HepG2 (cell line): Measurements from ENCODE around the gene LIPA. TPM values are rescaled to one million over a fixed set of nuclear protein-coding genes. Genes with fewer than 3 reads are reported as not detected.

Source experiments
- ATAC-seq: fragments of 200-7000 bp; cut with Tn5 transposase; 3 replicates; pipeline ENCODE4 v1.9.1; 2020; ENCODE audit warnings: mild to moderate bottlenecking, moderate library complexity
- BruUV-seq: library from RNA; stranded (reverse); fragments of 400-500 nt; replicated peaks from 2 replicates; lab custom pipeline; 2021; lab: Mats Ljungman, UMichigan
- CTCF ChIA-PET: fragments of 300-600 bp; formaldehyde crosslinking; extraction: SDS; loops from one replicate; lab custom pipeline; 2021; ENCODE audit warnings: low total read pairs, inconsistent platforms, low intra/inter-chr PET ratio; lab: Yijun Ruan, JAX
- POLR2A ChIA-PET: fragments of 350-600 bp; sonication (Branson Sonifier 250); formaldehyde crosslinking; loops from one replicate; lab custom pipeline; 2020; ENCODE audit warnings: antibody characterized with exemption, inconsistent platforms; lab: Yijun Ruan, JAX
- DNase-seq: peaks from one replicate; pipeline ENCODE4 v3.0.0-alpha.2; 2015; ENCODE audit warnings: low spot score
- FAIRE-seq: peaks from 3 replicates; lab custom pipeline; 2011; peaks lifted over from hg19 to GRCh38; lab: Jason Lieb, UNC
- H2AFZ ChIP-seq: one replicate; pipeline ENCODE4 v1.6.1; 2011; ENCODE audit warnings: low read length, inconsistent platforms
- H3K27ac ChIP-seq: fragments of 300-600 bp; 3 replicates; pipeline ENCODE4 v1.8.0; 2011; ENCODE audit warnings: mixed run types, mild to moderate bottlenecking, mixed read lengths, low read length, inconsistent platforms; ENCODE audit not compliant: insufficient read depth; ENCODE audit errors: extremely low read length
- H3K27me3 ChIP-seq, 2 experiments: fragments of 200-600 bp in 1 of 2; 2 replicates in 1 of 2; 3 replicates in 1 of 2; pipeline versions ENCODE4 v1.6.0 to v1.8.0; 2011; ENCODE audit warnings: low read length in 2 of 2, mild to moderate bottlenecking in 2 of 2, moderate library complexity in 2 of 2, inconsistent platforms in 1 of 2; ENCODE audit not compliant: insufficient read depth in 2 of 2, control insufficient read depth in 1 of 2
- H3K36me3 ChIP-seq, 2 experiments: fragments of 200-600 bp in 1 of 2; replicated peaks in 1 of 2; 2 replicates in 1 of 2; 3 replicates in 1 of 2; pipeline versions ENCODE4 v1.5.1 to v1.8.0; 2011; ENCODE audit warnings: low read length in 2 of 2, inconsistent platforms in 1 of 2; ENCODE audit not compliant: insufficient read depth in 2 of 2, control insufficient read depth in 1 of 2
- H3K4me1 ChIP-seq: 2 replicates; pipeline ENCODE4 v1.5.1; 2012; ENCODE audit warnings: low read length, inconsistent platforms; ENCODE audit not compliant: insufficient read depth
- H3K4me2 ChIP-seq: 2 replicates; pipeline ENCODE4 v1.6.0; 2011; ENCODE audit warnings: low read depth, low read length, inconsistent platforms
- H3K4me3 ChIP-seq, 3 experiments: fragments of 200-600 bp in 1 of 3; sonication (generic), shearing (Covaris generic) in 1 of 3; replicated peaks in 1 of 3; 2 replicates each; pipeline ENCODE4 v1.5.1; 2011 to 2016; ENCODE audit warnings: low read length in 3 of 3, inconsistent platforms in 2 of 3, low read depth in 2 of 3, mild to moderate bottlenecking in 2 of 3, control low read depth in 1 of 3, mixed read lengths in 1 of 3; ENCODE audit not compliant: insufficient read depth in 1 of 3
- H3K79me2 ChIP-seq: one replicate; pipeline ENCODE4 v1.6.1; 2011; ENCODE audit warnings: low read length, inconsistent platforms; ENCODE audit not compliant: insufficient read depth
- H3K9ac ChIP-seq: 2 replicates; pipeline ENCODE4 v1.6.0; 2011; ENCODE audit warnings: mild to moderate bottlenecking, low read depth, low read length, inconsistent platforms; ENCODE audit not compliant: insufficient read depth
- H3K9me3 ChIP-seq: 2 replicates; pipeline ENCODE4 v1.5.1; 2012; ENCODE audit warnings: mild to moderate bottlenecking, low read length
- H4K20me1 ChIP-seq: 2 replicates; pipeline ENCODE4 v1.6.0; 2011; ENCODE audit warnings: inconsistent platforms, mild to moderate bottlenecking, low read length, moderate library complexity; ENCODE audit not compliant: insufficient read depth
- EP300 ChIP-seq, 3 experiments: sonication (generic) in 1 of 3; formaldehyde crosslinking in 1 of 3; IDR thresholded peaks; 2 replicates each; pipeline versions ENCODE4 v1.5.1 to v1.6.1; 2011 to 2020; ENCODE audit warnings: low read depth in 2 of 3, low read length in 2 of 3, borderline replicate concordance in 1 of 3, improper control_type of control experiment in 1 of 3, mild to moderate bottlenecking in 1 of 3, missing genetic modification reagents in 1 of 3, moderate library complexity in 1 of 3
- IRF2 ChIP-seq: IDR thresholded peaks from 2 replicates; pipeline ENCODE4 v1.6.1; 2018; ENCODE audit warnings: missing genetic modification reagents, missing compliant biosample characterization
- NKX3-1 ChIP-seq: sonication (generic); formaldehyde crosslinking; IDR thresholded peaks from 2 replicates; pipeline ENCODE4 v1.5.0; 2020; ENCODE audit warnings: missing genetic modification reagents
- SALL1 ChIP-seq: sonication (generic); formaldehyde crosslinking; IDR thresholded peaks from 2 replicates; pipeline ENCODE4 v1.8.0; 2022; ENCODE audit warnings: mild to moderate bottlenecking, missing genetic modification reagents
- SOX13 ChIP-seq, 3 experiments: fragments of 450-650 bp in 1 of 3; sonication (generic) in 1 of 3; formaldehyde crosslinking in 1 of 3; IDR thresholded peaks in 2 of 3; conservative IDR thresholded peaks in 1 of 3; 2 replicates each; pipeline versions ENCODE4 v1.5.0 to v1.6.1; 2016 to 2020; ENCODE audit warnings: antibody characterized with exemption in 1 of 3, mild to moderate bottlenecking in 1 of 3, missing compliant biosample characterization in 1 of 3, missing genetic modification reagents in 1 of 3, moderate library complexity in 1 of 3
- ZNF124 ChIP-seq: sonication (generic); formaldehyde crosslinking; IDR thresholded peaks from 2 replicates; pipeline ENCODE4 v1.4.0; 2020; ENCODE audit warnings: missing genetic modification reagents
- ZNF703 ChIP-seq: sonication (generic); formaldehyde crosslinking; IDR thresholded peaks from 2 replicates; pipeline ENCODE4 v1.5.1; 2020; ENCODE audit warnings: missing genetic modification reagents, mild to moderate bottlenecking, moderate library complexity, borderline replicate concordance
- WGBS: methylation state at CpG from one replicate; pipeline ENCODE4 v1.1.6; 2017; ENCODE audit warnings: low lambda C conversion rate; 5-methylcytosine and 5-hydroxymethylcytosine counted together
- in situ Hi-C: cut with HindIII; loops from 2 replicates; pipeline ENCODE4 v1.10.0; 2017; ENCODE audit warnings: low pct_unique_long_range_greater_than_20kb; ENCODE audit not compliant: extremely low pct_ligation_motif_present
- intact Hi-C: fragments of 100-400 bp; cut with micrococcal nuclease; formaldehyde crosslinking; loops from one replicate; pipeline ENCODE4 v1.10.0; 2022; ENCODE audit not compliant: unreplicated experiment
- polyA plus RNA-seq, 8 experiments: library from polyadenylated mRNA; depleted of rRNA in 3 of 8; stranded (reverse) in 7 of 8; unstranded in 1 of 8; fragments of >200 nt; fragmentation: Illumina TruSeq in 4 of 8; extraction: Trizol in 4 of 8; gene quantifications; 2 replicates each; pipeline versions ENCODE4 v1.2.1 to v1.2.3, GENCODE V29; 2011 to 2016; ENCODE audit warnings: low read depth in 4 of 8, missing spikeins in 1 of 8, mixed read lengths in 1 of 8; ENCODE audit not compliant: insufficient read depth in 1 of 8
- total RNA-seq, 5 experiments: library from RNA; depleted of rRNA; stranded (reverse); fragments of >200 nt; fragmentation: Illumina TruSeq; extraction: Trizol; gene quantifications; 2 replicates each; pipeline ENCODE4 v1.2.3, GENCODE V29; 2016; ENCODE audit warnings: low read depth in 1 of 5
- TF ChIP-seq, protein P1 (sequence below), 2 experiments: fragments of 450-650 bp in 1 of 2; sonication (generic) in 1 of 2; formaldehyde crosslinking in 1 of 2; IDR thresholded peaks; 2 replicates each; pipeline versions ENCODE4 v1.6.1 to v1.8.0; 2016 to 2022; ENCODE audit warnings: antibody characterized with exemption in 1 of 2, mild to moderate bottlenecking in 1 of 2, missing genetic modification reagents in 1 of 2

LIPA gene
- total and polyA plus RNA-seq, 2 of the 13 experiments (the other 11 are each of a cell fraction or from before 2014, with no cell fraction given) = 57.1 to 79.5 TPM

GRCh38 chr10:89203237-89203636, 48.3 kb downstream of the LIPA start:
- H3K4me2 ChIP-seq = no peak overlapping the region
- TF ChIP-seq ZNF124 (CRISPR knock-in tag) (no peak), NKX3-1 (CRISPR knock-in tag) (no peak), EP300 (IDR thresholded peaks at IDR 0.05; ENCODE audit: low read depth in 2 of 2, low read length in 2 of 2) (no peak), EP300 (CRISPR knock-in tag; IDR thresholded peaks at IDR 0.05; ENCODE audit: borderline replicate concordance) (no peak)
- 0% methylated on average over 1 of the region's 1 CpG for WGBS
- DNase-seq = no peak
- no peak overlapping the region for H3K27ac ChIP-seq
- no peak overlapping the region for H3K9ac ChIP-seq
- H3K79me2 ChIP-seq = no peaks in the 10 kb centered on the region
- H4K20me1 ChIP-seq = no peaks in the 10 kb centered on the region
- H3K9me3 ChIP-seq = no peaks in the 10 kb centered on the region
- peaks cover 19% of the 10 kb centered on the region for H3K4me1 ChIP-seq
- H2AFZ ChIP-seq = no peak overlapping the region
- no peak for FAIRE-seq
- BruUV-seq = no TSS peak
- H3K27me3 ChIP-seq = peaks cover 15 to 43% of the 10 kb centered on the region in 2 experiments
- POLR2A ChIA-PET = no interaction called here
- no peaks in the 10 kb centered on the region for H3K36me3 ChIP-seq
- in situ Hi-C loops (loop anchor here (10.0 to 25.0 kb wide), 2 partner anchors 268 to 366 kb away; no protein-coding TSS in a partner anchor), intact Hi-C loops (no loop called here)
- no peak overlapping the region for H3K4me3 ChIP-seq
- ATAC-seq = no peak
- CTCF ChIA-PET = no interaction called here

DNA sequence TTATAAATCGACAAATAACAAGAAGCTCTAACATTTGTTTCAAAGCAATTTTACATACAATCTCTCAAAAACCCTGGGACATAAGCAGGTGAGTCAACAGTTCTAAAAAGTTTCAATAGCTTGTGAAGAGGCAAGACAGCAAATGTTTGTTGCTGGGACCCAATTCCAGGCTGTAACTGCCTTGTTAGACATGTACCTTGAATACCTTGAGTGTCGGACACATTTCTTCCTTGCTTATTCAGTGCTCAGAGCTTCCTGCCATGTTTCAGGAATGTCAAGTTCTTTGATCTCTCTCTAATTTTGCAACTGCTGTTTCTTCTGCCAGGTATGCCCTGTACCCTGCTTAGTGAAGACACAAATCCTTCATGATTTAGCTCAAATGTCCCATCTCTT, 49.5 kb downstream of the LIPA start:
- H3K36me3 ChIP-seq = no peaks in the 10 kb centered on the region
- H3K4me2 ChIP-seq = no peak overlapping the region
- no peak for DNase-seq
- ATAC-seq = no peak
- H3K27ac ChIP-seq = no peak overlapping the region
- CTCF ChIA-PET = no interaction called here
- no TSS peak for BruUV-seq
- no peaks in the 10 kb centered on the region for H3K79me2 ChIP-seq
- no peaks in the 10 kb centered on the region for H4K20me1 ChIP-seq
- POLR2A ChIA-PET = no interaction called here
- H3K4me1 ChIP-seq = peaks cover 7% of the 10 kb centered on the region
- FAIRE-seq = no peak
- no peak overlapping the region for H3K9ac ChIP-seq
- no peak overlapping the region for H3K4me3 ChIP-seq
- H3K27me3 ChIP-seq = peaks cover 5 to 31% of the 10 kb centered on the region in 2 experiments
- 26% methylated on average over 2 of the region's 2 CpGs for WGBS
- no peaks in the 10 kb centered on the region for H3K9me3 ChIP-seq
- no peak overlapping the region for H2AFZ ChIP-seq
- in situ Hi-C loops (loop anchor here (10.0 to 25.0 kb wide), 2 partner anchors 267 to 365 kb away; no protein-coding TSS in a partner anchor), intact Hi-C loops (no loop called here)
- TF ChIP-seq, protein P1, sequence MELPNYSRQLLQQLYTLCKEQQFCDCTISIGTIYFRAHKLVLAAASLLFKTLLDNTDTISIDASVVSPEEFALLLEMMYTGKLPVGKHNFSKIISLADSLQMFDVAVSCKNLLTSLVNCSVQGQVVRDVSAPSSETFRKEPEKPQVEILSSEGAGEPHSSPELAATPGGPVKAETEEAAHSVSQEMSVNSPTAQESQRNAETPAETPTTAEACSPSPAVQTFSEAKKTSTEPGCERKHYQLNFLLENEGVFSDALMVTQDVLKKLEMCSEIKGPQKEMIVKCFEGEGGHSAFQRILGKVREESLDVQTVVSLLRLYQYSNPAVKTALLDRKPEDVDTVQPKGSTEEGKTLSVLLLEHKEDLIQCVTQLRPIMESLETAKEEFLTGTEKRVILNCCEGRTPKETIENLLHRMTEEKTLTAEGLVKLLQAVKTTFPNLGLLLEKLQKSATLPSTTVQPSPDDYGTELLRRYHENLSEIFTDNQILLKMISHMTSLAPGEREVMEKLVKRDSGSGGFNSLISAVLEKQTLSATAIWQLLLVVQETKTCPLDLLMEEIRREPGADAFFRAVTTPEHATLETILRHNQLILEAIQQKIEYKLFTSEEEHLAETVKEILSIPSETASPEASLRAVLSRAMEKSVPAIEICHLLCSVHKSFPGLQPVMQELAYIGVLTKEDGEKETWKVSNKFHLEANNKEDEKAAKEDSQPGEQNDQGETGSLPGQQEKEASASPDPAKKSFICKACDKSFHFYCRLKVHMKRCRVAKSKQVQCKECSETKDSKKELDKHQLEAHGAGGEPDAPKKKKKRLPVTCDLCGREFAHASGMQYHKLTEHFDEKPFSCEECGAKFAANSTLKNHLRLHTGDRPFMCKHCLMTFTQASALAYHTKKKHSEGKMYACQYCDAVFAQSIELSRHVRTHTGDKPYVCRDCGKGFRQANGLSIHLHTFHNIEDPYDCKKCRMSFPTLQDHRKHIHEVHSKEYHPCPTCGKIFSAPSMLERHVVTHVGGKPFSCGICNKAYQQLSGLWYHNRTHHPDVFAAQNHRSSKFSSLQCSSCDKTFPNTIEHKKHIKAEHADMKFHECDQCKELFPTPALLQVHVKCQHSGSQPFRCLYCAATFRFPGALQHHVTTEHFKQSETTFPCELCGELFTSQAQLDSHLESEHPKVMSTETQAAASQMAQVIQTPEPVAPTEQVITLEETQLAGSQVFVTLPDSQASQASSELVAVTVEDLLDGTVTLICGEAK (IDR thresholded peaks at IDR 0.05) = no peak
- TF ChIP-seq, protein P1 (CRISPR knock-in tag; IDR thresholded peaks at IDR 0.05) = no peak
- TF ChIP-seq SALL1 (CRISPR knock-in tag) = no peak
- no peak for TF ChIP-seq SOX13 (IDR thresholded peaks at IDR 0.05)
- no peak for TF ChIP-seq SOX13 (CRISPR knock-in tag; conservative IDR thresholded peaks at IDR 0.05 in 1 of 2, IDR thresholded peaks at IDR 0.05 in 1 of 2)
- no peak for TF ChIP-seq ZNF703 (CRISPR knock-in tag)
- no peak for TF ChIP-seq IRF2
